ENCODE data around the gene ARMH2. TPM values are rescaled to one million over a fixed set of nuclear protein-coding genes. Genes with fewer than 3 reads are reported as not detected.

ARMH2 gene
- total and polyA plus RNA-seq, 10 of the 15 experiments (the other 5 are each of a cell fraction or from before 2014, with no cell fraction given), result 0.18 to 0.46 TPM; not detected in 8

DNA sequence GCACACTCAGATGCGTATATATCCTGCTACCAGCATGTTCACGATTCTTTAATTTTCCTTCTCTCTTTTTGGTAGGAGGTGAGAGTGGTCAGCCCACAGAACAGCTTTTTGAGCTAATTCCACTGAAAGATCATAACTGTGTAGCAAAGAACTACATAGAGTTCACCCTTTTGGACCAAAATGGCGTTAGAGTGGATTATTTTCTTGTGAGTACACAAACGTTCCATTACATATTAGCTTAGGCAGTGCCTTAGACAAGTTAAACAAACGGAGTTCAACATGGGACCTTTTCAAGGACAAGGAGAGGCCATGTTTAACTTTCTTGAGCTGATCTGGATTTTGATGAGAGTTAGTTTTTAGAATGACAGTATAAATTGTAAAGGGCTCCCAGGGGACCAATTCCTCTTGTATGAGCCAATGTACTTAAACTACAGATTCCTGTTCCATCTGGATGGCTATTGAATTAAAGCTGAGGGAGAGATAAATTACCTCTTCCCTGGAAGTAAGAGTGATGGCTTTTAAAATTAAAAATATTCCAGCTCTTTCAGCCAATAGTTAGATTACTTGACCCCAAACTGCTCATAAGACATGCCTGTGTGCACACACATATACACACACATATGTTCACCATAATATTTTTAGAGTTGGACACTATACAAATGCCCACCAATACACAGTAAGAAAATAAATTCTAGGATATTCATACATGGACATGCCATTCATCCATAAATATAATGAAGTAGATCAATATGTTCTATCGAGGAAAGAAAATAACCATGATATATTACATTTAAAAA is 25.6 kb upstream of the ARMH2 start (continued):
- TF ChIP-seq, protein P1, sequence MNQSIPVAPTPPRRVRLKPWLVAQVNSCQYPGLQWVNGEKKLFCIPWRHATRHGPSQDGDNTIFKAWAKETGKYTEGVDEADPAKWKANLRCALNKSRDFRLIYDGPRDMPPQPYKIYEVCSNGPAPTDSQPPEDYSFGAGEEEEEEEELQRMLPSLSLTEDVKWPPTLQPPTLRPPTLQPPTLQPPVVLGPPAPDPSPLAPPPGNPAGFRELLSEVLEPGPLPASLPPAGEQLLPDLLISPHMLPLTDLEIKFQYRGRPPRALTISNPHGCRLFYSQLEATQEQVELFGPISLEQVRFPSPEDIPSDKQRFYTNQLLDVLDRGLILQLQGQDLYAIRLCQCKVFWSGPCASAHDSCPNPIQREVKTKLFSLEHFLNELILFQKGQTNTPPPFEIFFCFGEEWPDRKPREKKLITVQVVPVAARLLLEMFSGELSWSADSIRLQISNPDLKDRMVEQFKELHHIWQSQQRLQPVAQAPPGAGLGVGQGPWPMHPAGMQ (IDR thresholded peaks at IDR 0.05; ENCODE audit: borderline replicate concordance), result no peak
- no peak for TF ChIP-seq RFX5 (IDR thresholded peaks at IDR 0.05; ENCODE audit: low read depth, low read length)
- TF ChIP-seq JUNB (IDR thresholded peaks at IDR 0.05), result no peak
- no peak for TF ChIP-seq STAT3 (IDR thresholded peaks at IDR 0.05; ENCODE audit: low read depth, low read length)
- no peak for TF ChIP-seq KLF5 (IDR thresholded peaks at IDR 0.05; ENCODE audit: partially characterized antibody)
- TF ChIP-seq CREM (IDR thresholded peaks at IDR 0.05; ENCODE audit: low read depth), result no peak

DNA sequence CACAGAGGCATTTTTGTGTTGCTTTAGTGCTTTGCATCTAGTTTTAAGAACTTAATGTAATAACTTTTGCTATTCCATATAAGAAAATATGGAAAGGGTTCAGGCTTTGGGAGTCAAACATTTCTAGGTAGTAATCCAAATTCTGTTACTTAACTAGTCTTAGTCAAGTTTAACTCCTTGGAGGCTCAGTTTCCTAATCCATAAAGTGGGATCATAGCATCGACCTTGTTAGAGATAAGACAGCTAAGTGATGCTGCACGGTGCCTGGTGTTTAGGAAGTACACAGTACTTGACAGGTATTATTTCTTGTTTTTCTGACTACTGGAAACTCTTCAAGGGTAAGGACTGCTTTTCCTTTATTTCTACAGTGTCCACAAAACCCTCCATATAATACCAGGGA is 24.5 kb upstream of the ARMH2 start:
- Histone ChIP-seq H2AFZ (ENCODE audit: control insufficient read depth, low read depth, low read length) (no peak overlapping the region), H3K27me3 (replicated peaks in 1 of 2; ENCODE audit: control insufficient read depth in 2 of 2, insufficient read depth in 2 of 2, low read length in 1 of 2) (no peaks in the 10 kb centered on the region), H3K9me3 (replicated peaks; ENCODE audit: control insufficient read depth, insufficient read depth, low read length) (no peaks in the 10 kb centered on the region), H3K27ac (ENCODE audit: control insufficient read depth, insufficient read depth) (no peak overlapping the region), H3K4me3 (no peak overlapping the region), H3K9ac (ENCODE audit: control insufficient read depth, insufficient read depth, low read length) (no peak overlapping the region), H3K36me3 (ENCODE audit: control insufficient read depth in 2 of 2, insufficient read depth in 2 of 2, low read length in 1 of 2) (peaks cover 0 to 3% of the 10 kb centered on the region in 2 experiments; a peak in 2 of 4 replicates), H4K20me1 (ENCODE audit: control insufficient read depth, insufficient read depth) (no peaks in the 10 kb centered on the region), H3K4me2 (ENCODE audit: control insufficient read depth, insufficient read depth) (no peak overlapping the region), H3K79me2 (ENCODE audit: control insufficient read depth, insufficient read depth, low read length) (no peaks in the 10 kb centered on the region), H3K4me1 (ENCODE audit: control insufficient read depth, insufficient read depth, low read length) (no peaks in the 10 kb centered on the region)
- in situ Hi-C loops (cut with MboI), result no loop called here
- SMC1A ChIA-PET (ENCODE audit: uncharacterized antibody, unreplicated experiment), result interaction anchor here (1.0 to 1.6 kb wide), 5 partner anchors 12 to 191 kb away, joined by 3 read pairs; no protein-coding TSS in a partner anchor
- TF ChIP-seq SUZ12 (IDR thresholded peaks at IDR 0.05; ENCODE audit: unreplicated experiment) (no peak), TARDBP (IDR thresholded peaks at IDR 0.05; ENCODE audit: borderline replicate concordance) (no peak), CBFB (IDR thresholded peaks at IDR 0.05; ENCODE audit: low read depth) (no peak)
- BruUV-seq (replicated peaks), result no TSS peak
- RAD21 ChIA-PET (ENCODE audit: unreplicated experiment), result interaction anchor here (0.9 kb wide), 1 partner anchor 195 kb away, joined by 3 read pairs; no protein-coding TSS in a partner anchor
- DNase-seq (ENCODE audit: low read depth, low spot score), result no peak
- intact Hi-C loops (cut with micrococcal nuclease; ENCODE audit: unreplicated experiment), result no loop called here
- CTCF ChIA-PET, result interaction anchor here (0.6 to 1.4 kb wide), 2 partner anchors 242 to 733 kb away, joined by 3 read pairs; no protein-coding TSS in a partner anchor
- no peak for FAIRE-seq
- POLR2A ChIA-PET, result no interaction called here
- WGBS (ENCODE audit: insufficient coverage, insufficient replicate concordance, low lambda C conversion rate, missing lambda C conversion rate), result 96% methylated on average over 2 of the region's 2 CpGs
- no peak for ATAC-seq

Data from GM12878 (cell line).